GM23338 (cell line): ENCODE data around the gene TRAPPC10. TPM values are rescaled to one million over a fixed set of nuclear protein-coding genes. Genes with fewer than 3 reads are reported as not detected.

Source experiments
- ATAC-seq: fragments of 200-7000 bp; cut with Tn5 transposase; 3 replicates; pipeline ENCODE4 v1.9.1; 2020
- DNase-seq: peaks from one replicate; pipeline ENCODE4 v3.0.0-alpha.2; 2015; ENCODE audit warnings: low spot score
- H2AFZ ChIP-seq: fragments of 200-600 bp; sonication (generic); 2 replicates; pipeline ENCODE4 v1.8.0; 2016; ENCODE audit warnings: antibody characterized with exemption, mild to moderate bottlenecking, moderate library complexity
- H3F3A ChIP-seq: fragments of 200-600 bp; sonication (generic); replicated peaks from 2 replicates; pipeline ENCODE4 v1.8.0; 2017; ENCODE audit warnings: antibody characterized with exemption, mixed run types, low read depth
- H3K27ac ChIP-seq: fragments of 200-600 bp; sonication (generic); 2 replicates; pipeline ENCODE4 v1.6.1; 2016; ENCODE audit warnings: low read depth
- H3K27me3 ChIP-seq: fragments of 200-600 bp; sonication (generic); 2 replicates; pipeline ENCODE4 v1.8.0; 2016; ENCODE audit warnings: mild to moderate bottlenecking, mixed run types, moderate library complexity; ENCODE audit not compliant: insufficient read depth
- H3K36me3 ChIP-seq: fragments of 200-600 bp; sonication (generic); 2 replicates; pipeline ENCODE4 v1.8.0; 2016; ENCODE audit warnings: mild to moderate bottlenecking; ENCODE audit not compliant: insufficient read depth
- H3K4me1 ChIP-seq: fragments of 200-600 bp; sonication (generic); 2 replicates; pipeline ENCODE4 v1.8.0; 2016; ENCODE audit warnings: mild to moderate bottlenecking, moderate library complexity; ENCODE audit not compliant: insufficient read depth
- H3K4me2 ChIP-seq: fragments of 200-600 bp; sonication (generic); 2 replicates; pipeline ENCODE4 v1.7.1; 2017; ENCODE audit warnings: mixed run types
- H3K4me3 ChIP-seq: fragments of 200-600 bp; sonication (generic); 2 replicates; pipeline ENCODE4 v1.6.1; 2016; ENCODE audit warnings: mixed run types
- H3K79me2 ChIP-seq: fragments of 200-600 bp; sonication (generic); replicated peaks from 2 replicates; pipeline ENCODE4 v1.8.0; 2017; ENCODE audit warnings: mild to moderate bottlenecking; ENCODE audit not compliant: insufficient read depth
- H3K9me2 ChIP-seq: fragments of 200-600 bp; sonication (generic); 2 replicates; pipeline ENCODE4 v1.8.0; 2017; ENCODE audit not compliant: insufficient read depth
- H4K20me1 ChIP-seq: fragments of 200-600 bp; sonication (generic); replicated peaks from 2 replicates; pipeline ENCODE4 v1.8.0; 2017; ENCODE audit warnings: mild to moderate bottlenecking; ENCODE audit not compliant: insufficient read depth
- H3K27ac Mint-ChIP-seq: 2 replicates; pipeline ENCODE4 v1.8.0; 2020; ENCODE audit warnings: inconsistent platforms, mild to moderate bottlenecking, moderate library complexity, mixed read lengths
- H3K27me3 Mint-ChIP-seq: 3 replicates; pipeline ENCODE4 v1.8.0; 2022; ENCODE audit warnings: low read depth, mild to moderate bottlenecking, moderate library complexity, mixed read lengths, inconsistent platforms; ENCODE audit not compliant: insufficient read depth, poor library complexity
- H3K36me3 Mint-ChIP-seq: 3 replicates; pipeline ENCODE4 v1.8.0; 2021; ENCODE audit warnings: low read depth, mild to moderate bottlenecking, inconsistent platforms, moderate library complexity, mixed read lengths
- H3K4me1 Mint-ChIP-seq: 3 replicates; pipeline ENCODE4 v1.8.0; 2020; ENCODE audit warnings: mild to moderate bottlenecking, inconsistent platforms, mixed read lengths
- H3K4me3 Mint-ChIP-seq: 3 replicates; pipeline ENCODE4 v1.8.0; 2021; ENCODE audit warnings: moderate library complexity, mild to moderate bottlenecking, inconsistent platforms, mixed read lengths
- H3K9me3 Mint-ChIP-seq: 3 replicates; pipeline ENCODE4 v1.8.0; 2020; ENCODE audit warnings: moderate library complexity, mild to moderate bottlenecking, inconsistent platforms, mixed read lengths
- CREB1 ChIP-seq: fragments of 250-450 bp; sonication (Bioruptor Pico); IDR thresholded peaks from 2 replicates; pipeline ENCODE4 v1.5.0; 2020; ENCODE audit warnings: low read depth, mild to moderate bottlenecking, moderate library complexity
- ETS1 ChIP-seq: IDR thresholded peaks from 2 replicates; pipeline ENCODE4 v1.6.1; 2016; ENCODE audit warnings: antibody characterized with exemption
- EZH2phosphoT487 ChIP-seq: fragments of 200-600 bp; sonication (generic); IDR thresholded peaks from one replicate; pipeline ENCODE4 v1.8.1; 2018; ENCODE audit warnings: antibody characterized with exemption; ENCODE audit not compliant: unreplicated experiment
- JUNB ChIP-seq: IDR thresholded peaks from one replicate; pipeline ENCODE4 v1.6.1; 2016; ENCODE audit warnings: antibody characterized with exemption; ENCODE audit not compliant: unreplicated experiment
- NANOG ChIP-seq: IDR thresholded peaks from 2 replicates; pipeline ENCODE4 v1.6.1; 2016; ENCODE audit warnings: antibody characterized with exemption, borderline replicate concordance
- STAT1 ChIP-seq: IDR thresholded peaks from one replicate; pipeline ENCODE4 v1.6.1; 2016; ENCODE audit warnings: antibody characterized with exemption; ENCODE audit not compliant: unreplicated experiment
- ZNF114 ChIP-seq: fragments of 250-450 bp; sonication (Bioruptor Pico); IDR thresholded peaks from 2 replicates; pipeline ENCODE4 v1.5.0; 2020; ENCODE audit warnings: mild to moderate bottlenecking, moderate library complexity
- ZNF331 ChIP-seq: fragments of 250-450 bp; sonication (Bioruptor Pico); IDR thresholded peaks from 2 replicates; pipeline ENCODE4 v1.5.0; 2020; ENCODE audit warnings: low read depth, mild to moderate bottlenecking, moderate library complexity
- ZNF462 ChIP-seq: fragments of 250-450 bp; sonication (Bioruptor Pico); IDR thresholded peaks from 2 replicates; pipeline ENCODE4 v1.5.0; 2020; ENCODE audit warnings: mild to moderate bottlenecking, moderate library complexity
- polyA plus RNA-seq: library from polyadenylated mRNA; unstranded; fragments of >200 nt; fragmentation: Nextera tagmentation; extraction: Ambion mirVana; gene quantifications from 2 replicates; pipeline ENCODE4 v1.2.1, GENCODE V29; 2016
- total RNA-seq: library from RNA; depleted of rRNA; stranded (reverse); fragments of >200 nt; shearing (Covaris generic); gene quantifications from 2 replicates; pipeline ENCODE4 v1.2.3, GENCODE V29; 2014

The TRAPPC10 gene
- total and polyA plus RNA-seq, 2 experiments from 2014 or later, result 14.0 to 27.1 TPM

- TF ChIP-seq ZNF462 (CRISPR knock-in tag) (no peak), CREB1 (no peak)
Observed at GRCh38 chr21:44050276-44050675, 38.2 kb downstream of the TRAPPC10 start (continued).

- Histone ChIP-seq H3K4me1 (no peaks in the 10 kb centered on the region), H3K27me3 (no peaks in the 10 kb centered on the region), H3K4me3 (no peak overlapping the region), H3K4me2 (no peak overlapping the region), H3K27ac (peak overlapping the region; percentile 26; the same call in 1 of the 2 replicates), H3K36me3 (0 out of 2 replicates have a peak, but pooled peaks cover 9% of the 10 kb centered on the region), H3F3A (no peaks in the 10 kb centered on the region), H3K79me2 (peaks cover 53% of the 10 kb centered on the region), H4K20me1 (peaks cover 32% of the 10 kb centered on the region), H2AFZ (no peak overlapping the region), H3K9me2 (no peaks in the 10 kb centered on the region)
- Mint-ChIP-seq H3K36me3 (peaks cover 9% of the 10 kb centered on the region; the same call in 2 of the 3 replicates), H3K4me3 (no peak overlapping the region), H3K9me3 (no peaks in the 10 kb centered on the region), H3K27me3 (peaks cover 4% of the 10 kb centered on the region), H3K4me1 (no peaks in the 10 kb centered on the region), H3K27ac (no peak overlapping the region)
- ATAC-seq (no peak; the same call in 2 of the 3 replicates), DNase-seq (no peak)
- TF ChIP-seq ETS1 (no peak), JUNB (no peak), ZNF331 (CRISPR knock-in tag) (no peak), CREB1 (no peak), STAT1 (no peak), NANOG (no peak), ZNF114 (no peak), ZNF462 (CRISPR knock-in tag) (no peak), EZH2phosphoT487 (no peak)
Observed at GRCh38 chr21:44051462-44051941, 39.4 kb downstream of the TRAPPC10 start.
